SHP77 (cell line): ENCODE measurements around the gene ST6GALNAC6.

ENCODE experiments used
- DNase-seq, 2 experiments: peaks; one replicate each; lab custom pipeline; 2025; lab: John Stamatoyannopoulos, UW

The ST6GALNAC6 gene

DNA sequence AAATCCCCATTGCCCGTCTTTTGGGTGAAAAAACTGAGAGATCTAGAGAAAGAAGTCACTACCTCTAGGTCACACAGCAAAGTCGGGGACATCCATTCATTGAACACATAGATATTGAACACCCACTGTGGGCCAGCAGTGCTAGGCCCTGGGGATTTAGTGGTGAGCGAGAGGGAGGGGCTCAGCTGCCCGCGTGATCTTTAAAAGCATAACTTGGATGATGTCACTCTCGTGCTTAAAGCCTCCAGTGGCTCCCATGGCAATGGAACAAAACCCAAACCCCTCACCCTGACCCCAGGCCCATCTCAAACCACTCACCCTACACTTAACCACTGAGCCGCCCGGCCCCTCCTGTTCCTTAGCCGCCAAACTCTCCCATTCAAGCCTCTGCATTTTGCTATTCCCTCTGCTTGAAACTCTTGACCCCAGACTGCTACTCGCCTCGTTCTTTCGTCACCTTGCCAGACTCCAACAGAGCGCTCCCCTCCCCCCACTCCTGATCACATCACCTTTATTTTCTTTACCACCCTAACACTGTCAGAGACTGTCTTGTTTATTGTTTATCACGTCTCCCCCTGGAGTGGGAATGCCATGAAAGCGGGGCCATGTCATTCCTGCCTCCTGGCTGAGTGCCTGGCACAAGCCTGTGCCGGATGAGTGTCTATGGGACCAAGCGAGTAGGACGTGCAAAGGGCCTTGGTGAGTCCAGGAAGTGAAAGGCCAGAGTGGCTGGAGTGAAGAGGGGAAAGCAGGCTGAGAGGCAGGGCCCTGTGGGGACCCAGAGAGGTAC lies 31.9 kb upstream of the ST6GALNAC6 start:
- peak; percentile 67 to 70 for DNase-seq

DNA sequence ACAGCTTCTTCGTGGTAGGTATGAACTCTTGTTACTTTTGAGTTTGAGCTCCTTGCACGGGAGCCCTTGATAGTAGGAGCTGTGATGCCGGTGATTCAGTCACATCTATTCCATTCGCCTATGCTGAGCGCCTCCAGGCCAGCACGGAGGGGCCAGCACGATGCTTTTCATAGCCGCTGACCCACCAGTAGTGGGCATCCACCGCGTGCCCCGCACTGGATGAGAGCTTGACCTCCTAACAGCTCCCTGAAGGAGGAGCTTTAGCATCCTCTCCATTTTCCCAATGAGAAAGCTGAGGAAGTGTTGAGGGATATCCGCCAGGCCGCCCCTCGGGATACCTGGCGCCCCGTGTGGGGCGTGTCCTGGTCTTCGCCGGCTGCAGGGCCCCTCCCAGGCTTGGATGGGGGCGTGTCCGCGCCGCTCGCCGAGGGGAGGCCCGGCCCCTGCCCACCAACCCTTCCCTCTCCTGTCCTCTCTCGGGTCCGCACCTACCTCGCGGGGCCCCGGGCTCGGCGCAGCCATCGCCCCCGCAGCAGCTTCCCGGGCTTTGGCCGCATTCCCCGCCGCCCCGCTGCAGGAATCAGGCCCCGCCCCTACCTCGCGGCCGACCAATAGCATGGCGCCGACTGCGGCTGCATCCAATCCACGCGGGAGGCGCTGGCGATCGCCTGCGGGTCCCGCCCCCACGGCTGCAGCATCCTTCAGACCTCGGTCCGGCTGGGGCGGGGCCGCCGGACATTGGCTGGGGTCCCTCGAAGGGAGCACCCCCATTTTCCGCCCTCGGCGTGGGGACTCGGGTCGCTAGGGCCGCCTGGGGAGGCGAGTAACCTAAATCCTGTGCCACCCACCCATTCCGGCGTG lies 31.1 kb upstream of the ST6GALNAC6 start, which contains the start of gene PIP5KL1:
TSS of gene PIP5KL1 (minus strand) at position 547 of the 861 bp plus-strand sequence. CDS start at position 522, 25 bp downstream.
- peak; percentile 66 to 88 for DNase-seq

DNA sequence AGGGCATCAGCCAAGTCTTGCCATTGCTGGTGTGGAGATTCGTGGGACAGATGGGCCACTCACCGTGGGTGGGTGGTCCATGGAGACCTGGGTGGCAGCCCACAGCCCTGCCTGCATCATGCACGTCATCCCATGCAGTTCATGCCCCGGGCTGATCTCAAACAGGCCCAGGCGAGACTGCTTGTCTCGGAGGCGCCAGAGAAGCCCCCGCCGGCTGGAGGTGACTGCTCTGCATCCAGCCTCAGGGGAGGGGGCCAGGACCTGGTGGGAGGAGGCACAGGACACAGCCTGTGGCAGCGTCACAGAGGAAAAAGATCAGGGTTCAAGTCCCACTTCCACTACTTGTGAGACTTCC lies 30.2 kb upstream of the ST6GALNAC6 start:
- DNase-seq: no peak

DNA sequence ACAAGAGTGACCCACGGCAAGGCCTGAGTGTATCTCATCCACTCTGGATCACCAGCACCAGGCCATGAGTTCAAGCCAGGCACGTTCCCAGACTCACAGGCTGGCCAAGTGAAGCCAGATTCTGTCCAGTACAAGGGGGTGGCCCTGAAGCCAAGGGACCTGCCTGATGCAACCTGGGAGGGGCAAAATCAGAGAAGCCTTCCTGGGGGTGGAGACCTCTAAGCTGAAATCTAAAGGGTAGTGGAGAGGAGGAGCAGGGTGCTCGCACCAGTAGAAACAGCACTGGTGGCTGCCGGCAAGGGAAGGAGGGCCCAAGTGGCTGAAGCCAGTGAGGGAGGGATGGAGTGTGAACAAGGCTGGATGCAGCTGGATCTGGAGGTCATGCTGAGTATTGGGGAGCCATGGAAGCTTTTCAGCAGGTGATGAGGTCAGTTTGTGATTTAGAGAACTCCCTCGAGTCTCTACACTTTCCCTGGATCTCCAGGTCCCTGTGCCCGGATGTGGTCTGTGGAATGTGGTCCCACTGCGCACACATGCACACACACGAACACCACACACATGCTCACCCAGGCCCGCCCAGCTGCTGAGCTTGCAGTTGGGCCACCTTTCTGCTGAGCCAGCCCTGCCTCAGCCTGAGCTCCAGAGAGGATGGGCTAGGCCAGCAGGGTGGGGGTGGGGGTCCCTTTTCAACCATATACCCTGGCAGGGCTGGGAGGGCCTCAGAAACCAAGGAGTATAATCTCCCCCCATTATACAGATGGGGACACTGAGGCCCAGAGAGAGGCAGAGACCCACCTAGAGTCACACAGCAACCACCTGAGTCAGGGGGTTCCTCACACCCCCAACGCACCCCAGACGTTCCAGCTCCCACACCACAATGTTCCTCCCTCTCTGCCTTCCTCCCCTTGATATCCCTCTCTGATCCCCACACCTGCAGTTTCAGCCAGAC lies 29.5 kb upstream of the ST6GALNAC6 start:
- DNase-seq: no peak

DNA sequence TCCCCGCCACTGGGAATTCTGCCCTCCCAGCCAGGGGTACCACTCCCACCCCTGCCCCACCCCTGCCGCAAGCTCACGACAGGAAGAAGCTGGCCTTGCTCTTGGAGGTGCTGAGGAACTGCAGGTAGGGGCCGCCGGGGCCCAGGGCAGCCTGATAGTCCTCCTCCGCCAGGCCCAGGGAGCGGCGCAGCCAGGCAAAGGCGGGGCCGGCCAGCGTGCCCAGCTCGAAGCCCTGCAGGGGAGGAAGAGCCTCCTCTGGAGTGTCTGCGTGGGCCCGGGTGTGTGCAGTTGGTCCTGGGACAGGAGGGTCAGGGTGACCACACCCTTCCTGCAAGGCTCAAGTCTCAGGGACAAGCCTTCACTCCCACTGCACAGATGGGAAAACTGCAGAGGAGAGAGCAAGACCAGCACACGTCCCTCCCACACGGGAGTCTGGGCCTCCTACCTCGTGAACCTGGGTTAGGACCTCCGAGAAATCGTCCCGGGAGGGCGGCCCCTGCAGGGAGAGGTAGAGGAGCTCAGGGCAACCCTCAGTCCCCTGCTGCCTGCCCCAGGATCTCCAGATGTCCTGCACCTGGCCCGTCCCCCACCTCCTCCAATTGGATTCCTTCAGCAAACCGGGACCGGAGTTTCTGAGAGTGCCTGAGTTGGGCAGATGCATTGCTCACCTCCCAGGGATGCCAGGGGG lies 28.7 kb upstream of the ST6GALNAC6 start:
- no peak for DNase-seq

DNA sequence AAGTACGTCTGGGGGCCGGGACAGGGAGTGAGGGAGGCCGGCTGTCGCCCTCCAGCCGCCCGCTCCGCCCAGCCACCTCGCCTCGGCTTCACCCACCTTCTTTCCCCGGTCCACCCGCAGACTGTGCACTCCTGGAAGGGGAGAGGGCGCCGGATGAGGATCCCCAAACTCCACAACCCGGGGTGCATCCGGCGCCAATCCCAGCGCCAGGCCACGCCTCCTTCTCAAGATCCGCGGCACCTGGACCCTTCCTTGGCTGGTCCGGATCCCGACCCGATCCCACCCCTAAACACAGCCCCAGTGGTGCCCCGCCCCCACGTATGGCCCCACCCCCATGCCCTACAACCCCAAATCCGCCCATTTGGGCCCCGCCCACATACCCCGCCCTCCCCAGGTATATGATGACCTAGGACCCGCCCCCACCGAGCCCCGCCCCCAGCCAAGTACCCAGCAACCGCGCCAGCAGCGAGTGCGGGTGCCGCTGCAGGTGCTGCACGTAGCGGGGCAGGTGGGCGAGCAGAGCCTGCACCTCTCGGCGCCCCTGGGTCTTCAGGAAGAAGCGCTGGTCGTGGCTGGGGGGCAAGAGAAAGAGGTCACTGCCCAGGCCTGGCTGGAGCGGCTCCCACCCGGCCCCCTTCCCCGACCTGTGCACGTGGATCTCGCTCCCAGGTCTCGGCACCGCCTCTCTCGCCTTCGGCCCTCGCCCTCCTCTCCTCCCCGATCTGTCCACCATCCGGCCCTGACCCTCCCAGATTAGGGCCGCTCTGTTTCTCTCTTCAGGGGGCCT lies 28.0 kb upstream of the ST6GALNAC6 start:
- peak in 1 of 2 experiments; percentile 28 for DNase-seq

DNA sequence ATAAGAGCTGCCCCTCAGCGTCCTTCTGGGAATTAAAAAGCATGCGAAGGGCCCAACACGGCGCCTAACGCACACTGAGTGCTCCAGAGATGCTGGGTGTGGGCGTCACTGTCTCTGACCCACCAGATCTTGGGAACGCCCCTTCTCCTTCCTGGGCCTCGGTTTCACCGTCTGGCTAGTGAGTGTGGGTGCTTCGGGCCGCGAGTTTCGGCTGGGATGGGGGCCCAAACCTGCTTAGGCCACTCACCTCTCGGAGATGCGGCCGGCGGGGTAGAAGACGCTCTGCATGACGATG lies 27.4 kb upstream of the ST6GALNAC6 start:
- no peak for DNase-seq

DNA sequence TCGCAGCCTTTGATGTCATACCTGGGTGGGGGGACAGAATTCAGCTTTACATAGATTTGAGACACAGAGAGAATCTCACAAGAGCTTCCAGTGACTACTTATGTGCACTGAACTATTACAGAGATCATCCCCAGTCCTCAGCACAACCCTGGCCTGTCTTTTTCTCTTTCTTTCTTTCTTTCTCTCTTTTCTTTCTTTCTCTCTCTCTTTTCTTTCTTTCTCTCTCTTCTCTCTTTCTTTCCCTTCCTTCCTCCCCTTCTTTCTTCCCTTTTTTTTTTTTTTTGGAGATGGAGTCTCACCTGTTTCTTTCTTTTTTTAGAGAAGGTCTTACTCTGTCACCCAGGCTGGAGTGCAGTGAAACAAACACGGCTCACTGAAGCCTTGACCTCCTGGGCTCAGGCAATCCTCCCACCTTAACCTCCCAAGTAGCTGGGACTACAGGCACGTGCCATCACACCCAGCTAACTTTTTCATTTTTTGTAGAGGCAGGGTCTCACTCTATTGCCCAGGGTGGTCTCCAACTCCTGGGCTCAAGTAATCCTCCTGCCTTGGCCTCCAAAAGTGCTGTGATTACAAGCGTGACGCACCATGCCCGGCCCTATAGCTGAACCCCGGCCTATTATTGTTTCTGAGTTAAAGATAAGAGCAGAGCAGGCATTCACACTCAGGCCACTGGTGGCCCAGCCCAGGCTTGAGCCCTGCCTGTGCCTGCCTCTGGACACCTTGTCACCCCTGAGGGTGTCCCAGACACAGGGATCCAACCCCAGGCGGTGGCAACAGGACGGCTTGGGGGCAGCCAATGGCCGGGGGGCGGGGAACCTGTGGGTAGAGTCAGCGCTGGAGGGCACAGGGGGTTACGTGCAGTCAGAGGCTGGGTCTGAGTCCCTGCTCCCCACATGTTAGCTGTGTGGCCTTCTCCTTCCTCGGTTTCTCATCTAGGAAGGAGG lies 26.8 kb upstream of the ST6GALNAC6 start:
- no peak for DNase-seq

DNA sequence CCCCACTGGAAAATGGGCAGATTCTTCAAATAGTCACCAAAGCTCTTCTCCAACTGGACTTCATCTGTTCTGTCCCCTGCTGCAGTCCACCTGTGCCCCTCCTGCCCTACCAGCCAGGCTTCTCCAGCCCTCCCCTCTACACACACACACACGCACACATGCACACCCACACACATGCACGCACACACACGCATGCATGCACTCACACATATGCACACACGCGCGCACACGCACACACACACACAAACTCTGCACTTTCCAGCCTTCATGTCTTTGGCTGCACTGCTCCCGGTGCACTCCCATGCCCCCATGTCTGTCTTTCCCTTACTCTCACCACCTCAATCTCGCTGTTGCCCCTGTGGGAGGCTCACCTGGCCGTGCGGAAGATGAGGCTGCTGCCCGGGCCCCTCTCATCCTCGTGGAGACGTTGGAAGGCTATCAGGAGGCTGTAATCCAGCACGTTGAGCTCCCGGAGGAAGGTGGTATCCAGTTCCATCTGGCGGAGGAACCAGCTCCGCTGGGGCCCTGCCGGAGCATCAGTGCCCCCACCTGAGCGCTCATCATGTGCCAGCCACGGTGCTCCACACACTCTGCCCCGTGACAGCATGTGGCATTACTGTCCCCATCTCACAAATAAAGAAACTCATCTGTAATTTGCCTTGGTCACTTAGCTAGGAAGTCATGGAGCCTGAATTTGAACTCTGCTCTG lies 25.5 kb upstream of the ST6GALNAC6 start:
- no peak for DNase-seq

DNA sequence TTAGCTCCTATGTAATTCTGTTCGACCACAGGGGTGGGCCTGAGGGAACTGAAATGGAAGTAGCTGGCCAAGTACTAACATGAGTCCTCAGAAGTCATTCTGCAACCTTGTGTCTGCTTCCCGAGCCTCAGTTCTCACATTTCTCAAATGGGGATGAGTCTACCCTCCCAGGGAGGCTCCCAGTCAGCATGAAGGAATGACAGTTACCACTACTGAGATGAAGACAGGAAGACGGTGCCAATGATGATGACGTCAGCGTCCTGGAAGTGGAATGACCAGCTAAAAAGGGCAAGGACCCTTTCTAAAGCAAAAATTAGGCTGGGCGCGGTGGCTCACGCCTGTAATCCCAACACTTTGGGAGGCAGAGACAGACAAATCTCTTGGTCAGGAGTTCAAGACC lies 24.4 kb upstream of the ST6GALNAC6 start:
- no peak for DNase-seq

DNA sequence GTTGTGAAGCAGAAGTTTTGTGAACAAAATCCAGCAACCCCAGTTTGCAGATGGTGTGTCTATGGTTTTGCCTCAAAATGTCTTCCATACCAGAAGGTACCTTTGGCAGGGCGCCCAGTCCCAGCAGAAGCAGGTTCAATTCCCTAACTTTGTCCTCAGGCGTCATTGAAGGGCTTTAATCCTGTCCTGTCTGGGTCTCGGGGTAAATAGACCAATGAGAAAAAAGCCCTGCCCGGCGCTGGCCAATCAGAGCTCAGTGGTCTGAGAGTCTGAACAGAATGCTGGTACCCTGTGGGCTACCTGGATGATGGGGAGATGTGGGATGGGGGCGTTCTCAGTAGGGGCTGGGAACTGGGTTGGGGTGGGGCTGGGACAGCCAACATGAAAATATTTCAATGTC lies 23.6 kb upstream of the ST6GALNAC6 start:
- no peak for DNase-seq

DNA sequence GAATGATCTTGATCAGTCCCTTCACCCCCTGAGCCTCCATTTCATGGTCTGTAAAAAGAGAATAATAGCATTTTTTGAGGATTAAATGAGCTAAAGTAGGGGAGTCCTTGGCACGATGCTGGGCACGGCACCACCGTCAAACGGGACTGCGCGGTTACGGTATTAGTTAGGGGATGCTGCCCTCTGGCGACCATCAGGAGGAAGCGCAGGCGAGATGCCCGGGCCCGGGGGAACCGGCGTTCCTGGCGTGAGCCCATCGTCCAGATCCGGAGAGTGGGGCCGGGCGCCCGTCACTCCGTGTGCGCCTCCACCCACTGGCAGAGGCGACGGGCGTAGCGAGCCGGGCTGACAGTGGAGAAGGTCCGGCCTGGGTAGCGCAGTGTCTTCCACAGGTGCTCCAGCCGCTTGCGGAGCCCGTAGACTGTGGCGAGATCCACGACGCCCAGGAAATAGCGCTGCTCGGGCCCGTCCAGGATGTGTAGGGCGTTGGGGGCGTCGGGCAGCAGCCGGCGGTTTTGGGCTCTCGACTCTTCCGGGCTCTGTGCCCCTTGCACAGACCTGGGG lies 22.2 kb upstream of the ST6GALNAC6 start:
- DNase-seq: peak in 1 of 2 experiments; percentile 37

DNA sequence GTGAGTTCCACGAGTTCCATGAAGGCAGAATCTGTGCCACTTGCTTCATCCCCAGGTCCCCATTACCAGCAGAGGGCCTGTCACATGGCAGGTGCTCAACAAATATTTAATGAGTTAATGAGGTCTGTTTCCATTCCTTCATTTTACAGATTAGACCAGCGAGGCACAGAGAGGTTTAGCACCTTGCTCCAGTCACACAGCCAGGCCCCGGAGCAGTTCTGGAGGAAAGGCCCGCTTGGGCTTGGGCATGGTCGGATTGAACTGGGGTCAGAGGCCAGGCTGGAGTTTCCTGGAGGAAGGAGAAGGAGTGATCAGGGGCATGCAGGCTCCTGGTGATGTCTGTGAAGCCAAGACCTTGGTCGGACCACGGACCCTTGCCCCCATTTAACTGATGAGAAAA lies 21.4 kb upstream of the ST6GALNAC6 start:
- DNase-seq: no peak

DNA sequence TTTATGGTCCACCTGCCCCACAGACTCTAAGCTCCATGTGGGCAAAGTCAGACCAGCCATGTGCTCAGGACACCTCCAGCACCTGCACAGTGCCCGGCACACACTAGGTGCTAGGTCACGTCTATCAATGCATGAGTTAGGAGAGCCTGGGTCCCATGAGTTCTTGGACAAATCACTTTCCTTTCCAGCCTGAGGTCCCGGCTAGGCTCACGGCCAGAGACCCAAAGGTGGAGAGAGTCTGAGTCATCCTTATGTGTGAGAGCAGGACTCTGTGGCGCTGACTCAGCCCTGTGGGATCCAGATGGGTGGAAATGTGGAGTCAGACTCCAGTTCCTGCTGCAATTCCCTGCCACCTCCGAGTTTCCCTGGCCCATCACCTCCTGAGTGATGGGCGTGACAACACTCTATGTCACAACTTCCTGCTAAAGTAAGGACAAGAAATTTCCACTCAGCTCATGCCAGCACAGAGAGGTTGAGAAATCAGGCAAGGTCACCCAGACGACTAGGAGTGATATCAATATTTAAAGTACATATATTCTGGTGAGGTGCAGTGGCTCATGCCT lies 19.9 kb upstream of the ST6GALNAC6 start:
- DNase-seq: no peak

DNA sequence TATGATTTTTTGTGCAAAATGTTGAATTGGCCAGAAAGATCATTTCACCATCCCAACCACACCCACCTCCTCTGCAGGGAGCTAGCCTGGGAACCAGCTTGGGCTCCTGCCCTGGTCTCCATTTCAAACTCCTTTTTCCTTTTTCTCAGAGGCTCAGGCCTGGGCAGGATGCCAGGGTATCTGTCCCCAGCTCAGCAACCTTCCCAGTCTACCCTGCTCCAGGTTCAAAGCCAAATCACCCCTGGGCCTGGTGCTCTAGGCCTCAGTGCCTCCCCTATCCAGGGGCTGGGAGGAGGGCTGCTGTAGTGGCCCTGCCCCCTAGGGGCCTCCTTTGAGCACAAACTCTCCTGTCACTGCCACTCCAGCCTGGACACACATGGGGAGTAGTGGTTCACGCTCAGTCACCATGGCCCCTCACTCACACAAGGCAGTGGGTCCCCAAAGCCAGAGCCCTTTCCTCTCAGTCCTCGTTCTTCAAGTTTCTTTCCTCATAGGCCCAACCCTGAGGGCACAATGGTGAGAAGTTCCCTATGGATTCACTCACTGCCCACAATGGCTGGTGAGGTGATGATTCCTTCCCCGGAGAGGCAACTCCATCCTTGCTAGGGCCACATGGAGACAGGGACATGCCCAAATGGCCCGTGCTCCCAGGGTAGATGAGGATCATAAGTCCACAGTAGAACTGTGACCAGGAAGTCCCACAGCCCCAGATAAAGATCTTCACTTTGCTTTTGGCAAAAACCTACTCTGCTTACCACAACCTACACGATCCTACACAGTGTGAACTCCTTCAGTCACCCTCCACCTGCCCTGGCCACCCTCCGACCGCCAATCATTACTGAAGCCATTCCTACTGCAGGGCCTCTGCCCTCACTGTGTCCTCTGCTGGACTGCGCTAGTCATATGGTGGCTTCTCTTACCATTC lies 19.0 kb upstream of the ST6GALNAC6 start:
- DNase-seq: no peak

DNA sequence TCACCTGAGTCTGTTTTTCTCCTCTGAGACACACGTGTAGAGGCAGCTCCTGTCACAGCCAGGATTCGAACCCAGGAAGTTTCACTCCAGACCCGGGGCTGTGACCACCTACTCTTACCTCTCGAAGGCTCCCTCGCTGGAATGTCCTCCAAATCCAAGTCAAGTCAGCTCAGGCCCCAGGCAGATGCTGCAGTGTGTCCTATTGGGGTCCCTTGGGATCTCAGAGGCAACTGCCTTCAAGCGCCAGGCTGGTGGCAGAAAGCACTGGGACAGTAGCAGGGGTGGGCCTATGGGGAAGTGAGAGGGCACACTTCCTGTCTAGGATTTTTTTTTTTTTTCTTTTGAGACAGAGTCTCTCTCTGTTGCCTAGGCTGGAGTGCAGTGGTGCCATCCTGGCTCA lies 18.2 kb upstream of the ST6GALNAC6 start:
- no peak for DNase-seq
